ENCODE results near the gene PKD2.
"Not testable (repeated sequence)": the region's sequence is repeated elsewhere in the genome, so short reads cannot be mapped to it uniquely, and the experiment has no call there.

Gene PKD2

GRCh38 chr4:88110826-88111225 lies 103.4 kb downstream of the PKD2 start:
- H3K27ac ChIP-seq (ENCODE audit: low read length): no peak overlapping the region
- no peak overlapping the region for H3K9ac ChIP-seq (ENCODE audit: low read length in 2 of 2)
- no peaks in the 10 kb centered on the region for H3K27me3 ChIP-seq (ENCODE audit: control insufficient read depth in 1 of 2, insufficient read depth in 2 of 2, low read length in 2 of 2)
- peaks cover 2% of the 10 kb centered on the region for H3K4me1 ChIP-seq (ENCODE audit: control insufficient read depth, insufficient read depth, low read length)
- H3K36me3 ChIP-seq (ENCODE audit: control insufficient read depth in 2 of 2, insufficient read depth in 2 of 2, low read length in 2 of 2): no peaks in the 10 kb centered on the region
- no peak overlapping the region for H3K4me3 ChIP-seq (ENCODE audit: low read length in 2 of 2)
- no peaks in the 10 kb centered on the region for H3K9me3 ChIP-seq (ENCODE audit: control insufficient read depth in 2 of 2, low read length in 2 of 2)

GRCh38 chr4:88112856-88113255 lies 105.4 kb downstream of the PKD2 start:
- no peak overlapping the region for H3K9ac ChIP-seq (ENCODE audit: low read length in 2 of 2)
- no peaks in the 10 kb centered on the region for H3K36me3 ChIP-seq (ENCODE audit: control insufficient read depth in 2 of 2, insufficient read depth in 2 of 2, low read length in 2 of 2)
- H3K4me3 ChIP-seq (ENCODE audit: low read length in 2 of 2): no peak overlapping the region
- H3K27ac ChIP-seq (ENCODE audit: low read length): no peak overlapping the region
- H3K27me3 ChIP-seq (ENCODE audit: control insufficient read depth in 1 of 2, insufficient read depth in 2 of 2, low read length in 2 of 2): no peaks in the 10 kb centered on the region
- H3K9me3 ChIP-seq (ENCODE audit: control insufficient read depth in 2 of 2, low read length in 2 of 2): no peaks in the 10 kb centered on the region
- H3K4me1 ChIP-seq (ENCODE audit: control insufficient read depth, insufficient read depth, low read length): no peaks in the 10 kb centered on the region

GRCh38 chr4:88115587-88115986 lies 108.2 kb downstream of the PKD2 start:
- Histone ChIP-seq H3K9me3 (ENCODE audit: control insufficient read depth in 2 of 2, low read length in 2 of 2) (peaks cover 0 to 8% of the 10 kb centered on the region in 2 donors), H3K4me1 (ENCODE audit: control insufficient read depth, insufficient read depth, low read length) (no peaks in the 10 kb centered on the region), H3K9ac (ENCODE audit: low read length in 2 of 2) (no peak overlapping the region), H3K36me3 (ENCODE audit: control insufficient read depth in 2 of 2, insufficient read depth in 2 of 2, low read length in 2 of 2) (no peaks in the 10 kb centered on the region), H3K27ac (ENCODE audit: low read length) (no peak overlapping the region), H3K4me3 (ENCODE audit: low read length in 2 of 2) (no peak overlapping the region), H3K27me3 (ENCODE audit: control insufficient read depth in 1 of 2, insufficient read depth in 2 of 2, low read length in 2 of 2) (no peaks in the 10 kb centered on the region)

- Histone ChIP-seq H3K27me3 (ENCODE audit: control insufficient read depth in 1 of 2, insufficient read depth in 2 of 2, low read length in 2 of 2) (no peaks in the 10 kb centered on the region), H3K9ac (ENCODE audit: low read length in 2 of 2) (no peak overlapping the region), H3K27ac (ENCODE audit: low read length) (no peak overlapping the region), H3K9me3 (ENCODE audit: control insufficient read depth in 2 of 2, low read length in 2 of 2) (peaks cover 0 to 8% of the 10 kb centered on the region in 2 donors), H3K36me3 (ENCODE audit: control insufficient read depth in 2 of 2, insufficient read depth in 2 of 2, low read length in 2 of 2) (no peaks in the 10 kb centered on the region), H3K4me1 (ENCODE audit: control insufficient read depth, insufficient read depth, low read length) (no peaks in the 10 kb centered on the region), H3K4me3 (ENCODE audit: low read length in 2 of 2) (no peak overlapping the region)
These were observed 112.5 kb downstream of the PKD2 start for GRCh38 chr4:88119943-88120342.

GRCh38 chr4:88122260-88122659 lies 114.8 kb downstream of the PKD2 start:
- H3K9me3 ChIP-seq (ENCODE audit: control insufficient read depth in 2 of 2, low read length in 2 of 2); H3K4me3 ChIP-seq (ENCODE audit: low read length in 2 of 2); H3K36me3 ChIP-seq (ENCODE audit: control insufficient read depth in 2 of 2, insufficient read depth in 2 of 2, low read length in 2 of 2); H3K9ac ChIP-seq (ENCODE audit: low read length in 2 of 2); H3K4me1 ChIP-seq (ENCODE audit: control insufficient read depth, insufficient read depth, low read length); H3K27me3 ChIP-seq (ENCODE audit: control insufficient read depth in 1 of 2, insufficient read depth in 2 of 2, low read length in 2 of 2); H3K27ac ChIP-seq (ENCODE audit: low read length): not testable (repeated sequence)
